Measurements from ENCODE around the gene SWT1.

The SWT1 gene

DNA sequence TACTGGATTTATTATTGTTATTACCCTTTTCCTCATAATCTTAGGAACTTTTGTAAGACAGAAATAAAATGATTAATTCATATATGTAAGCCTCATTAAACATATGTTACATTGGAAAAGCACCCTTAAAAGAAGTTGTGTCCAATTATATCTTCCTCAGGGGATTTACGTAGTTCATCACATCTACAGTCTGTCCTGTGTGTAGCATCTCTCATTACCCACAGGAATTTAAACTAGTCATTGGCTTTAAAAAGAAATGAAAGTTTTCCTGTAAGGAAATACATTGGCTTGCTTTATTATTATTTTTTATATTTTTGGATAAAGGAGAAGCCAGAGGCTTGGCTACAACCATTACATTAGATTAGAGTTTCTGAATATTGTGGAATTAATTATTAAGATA, 56.1 kb downstream of the SWT1 start:
- Histone ChIP-seq H4K12ac (ENCODE audit: low read depth, low read length) (no peak overlapping the region), H3K4ac (ENCODE audit: low read depth, low read length) (no peak overlapping the region), H3K9ac (ENCODE audit: low read length) (no peak overlapping the region), H3K4me2 (ENCODE audit: low read length) (no peak overlapping the region), H3K4me3 (ENCODE audit: low read depth, low read length) (no peak overlapping the region), H3K18ac (ENCODE audit: low read length) (no peak overlapping the region), H4K91ac (ENCODE audit: low read depth, low read length) (no peak overlapping the region), H3K36me3 (ENCODE audit: control insufficient read depth in 1 of 2, insufficient read depth in 2 of 2, low read length in 2 of 2) (no peaks in the 10 kb centered on the region), H2BK12ac (ENCODE audit: low read length) (no peak overlapping the region), H2BK5ac (ENCODE audit: low read depth, low read length, poor library complexity) (no peak overlapping the region), H3K4me1 (ENCODE audit: control insufficient read depth in 1 of 2, insufficient read depth in 2 of 2, low read length in 2 of 2) (no peaks in the 10 kb centered on the region), H2BK120ac (ENCODE audit: insufficient read depth, low read length, poor library complexity) (no peak overlapping the region), H4K8ac (ENCODE audit: low read depth, low read length) (no peak overlapping the region), H3K23ac (ENCODE audit: low read length) (no peak overlapping the region), H3K27ac (ENCODE audit: low read depth, low read length) (no peak overlapping the region), H2AK5ac (ENCODE audit: low read length) (no peak overlapping the region), H3K14ac (ENCODE audit: low read length) (no peak overlapping the region), H3K9me3 (ENCODE audit: insufficient read depth, low read depth, low read length) (no peaks in the 10 kb centered on the region), H2AFZ (ENCODE audit: insufficient read depth, low read length, poor library complexity) (no peak overlapping the region), H3K27me3 (ENCODE audit: insufficient read depth, low read length) (no peaks in the 10 kb centered on the region), H3K79me1 (ENCODE audit: low read length) (no peaks in the 10 kb centered on the region), H3K79me2 (ENCODE audit: control insufficient read depth, insufficient read depth, low read length, poor library complexity) (no peaks in the 10 kb centered on the region)
- no CpG with 5 or more reads among the region's 1 CpG for WGBS (ENCODE audit: extremely low coverage, insufficient coverage, insufficient read length)
- DNase-seq = no peak

DNA sequence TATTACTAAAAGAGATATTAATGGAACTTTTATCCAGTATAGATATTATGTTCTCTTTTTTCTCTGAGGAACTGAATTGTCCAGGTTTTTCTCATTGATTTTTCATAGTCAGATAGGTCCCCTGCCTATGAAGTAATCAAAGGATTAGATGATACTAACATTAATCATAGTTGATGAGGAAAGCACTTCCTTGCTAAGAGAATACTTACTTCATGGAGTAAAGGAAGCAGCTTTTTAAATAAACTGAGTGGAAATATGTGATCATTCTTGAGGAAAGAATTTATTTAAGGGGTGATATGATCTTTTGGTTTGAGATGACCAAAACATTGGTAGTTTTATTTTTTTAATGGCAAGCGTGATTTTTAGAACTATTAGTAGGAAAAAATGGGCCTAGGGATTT, 58.9 kb downstream of the SWT1 start:
- no peaks in the 10 kb centered on the region for H3K36me3 ChIP-seq (ENCODE audit: control insufficient read depth in 1 of 2, insufficient read depth in 2 of 2, low read length in 2 of 2)
- no peak overlapping the region for H2BK120ac ChIP-seq (ENCODE audit: insufficient read depth, low read length, poor library complexity)
- no peaks in the 10 kb centered on the region for H3K79me1 ChIP-seq (ENCODE audit: low read length)
- H3K23ac ChIP-seq (ENCODE audit: low read length) = no peak overlapping the region
- H3K79me2 ChIP-seq (ENCODE audit: control insufficient read depth, insufficient read depth, low read length, poor library complexity) = no peaks in the 10 kb centered on the region
- H4K8ac ChIP-seq (ENCODE audit: low read depth, low read length) = no peak overlapping the region
- H4K91ac ChIP-seq (ENCODE audit: low read depth, low read length) = no peak overlapping the region
- no peak overlapping the region for H3K27ac ChIP-seq (ENCODE audit: low read depth, low read length)
- no peak overlapping the region for H3K4me2 ChIP-seq (ENCODE audit: low read length)
- no peak overlapping the region for H2BK5ac ChIP-seq (ENCODE audit: low read depth, low read length, poor library complexity)
- H3K4me1 ChIP-seq (ENCODE audit: control insufficient read depth in 1 of 2, insufficient read depth in 2 of 2, low read length in 2 of 2) = no peaks in the 10 kb centered on the region
- no peak for DNase-seq
- no peaks in the 10 kb centered on the region for H3K27me3 ChIP-seq (ENCODE audit: insufficient read depth, low read length)
- H3K4me3 ChIP-seq (ENCODE audit: low read depth, low read length) = no peak overlapping the region
- H3K4ac ChIP-seq (ENCODE audit: low read depth, low read length) = no peak overlapping the region
- no peaks in the 10 kb centered on the region for H3K9me3 ChIP-seq (ENCODE audit: insufficient read depth, low read depth, low read length)
- no peak overlapping the region for H2AFZ ChIP-seq (ENCODE audit: insufficient read depth, low read length, poor library complexity)
- H2AK5ac ChIP-seq (ENCODE audit: low read length) = no peak overlapping the region
- no peak overlapping the region for H3K18ac ChIP-seq (ENCODE audit: low read length)
- H4K12ac ChIP-seq (ENCODE audit: low read depth, low read length) = no peak overlapping the region
- no peak overlapping the region for H2BK12ac ChIP-seq (ENCODE audit: low read length)
- no peak overlapping the region for H3K14ac ChIP-seq (ENCODE audit: low read length)
- H3K9ac ChIP-seq (ENCODE audit: low read length) = no peak overlapping the region
- no CpG with 5 or more reads among the region's 1 CpG for WGBS (ENCODE audit: extremely low coverage, insufficient coverage, insufficient read length)

DNA sequence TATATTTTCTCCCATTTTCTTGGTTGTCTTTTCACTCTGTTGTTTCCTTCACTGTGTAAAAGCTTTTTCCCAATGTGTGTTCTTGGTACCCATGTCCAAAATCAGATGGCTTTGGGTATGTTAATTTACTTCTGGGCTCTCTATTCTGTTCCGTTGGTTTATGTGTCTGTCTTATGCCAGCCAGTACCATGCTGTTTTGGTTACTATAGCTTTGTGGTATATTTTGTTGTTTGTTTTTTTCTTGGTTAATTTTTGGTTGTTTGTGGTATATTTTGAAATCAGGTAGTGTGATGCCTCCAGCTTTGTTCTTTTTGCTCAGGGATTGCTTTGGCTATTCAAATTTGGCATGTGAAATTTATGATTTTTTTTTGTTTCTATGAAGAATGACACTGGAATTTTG, 67.2 kb downstream of the SWT1 start:
- H3K36me3 ChIP-seq (ENCODE audit: control insufficient read depth in 1 of 2, insufficient read depth in 2 of 2, low read length in 2 of 2) = peaks cover 3 to 7% of the 10 kb centered on the region in 2 experiments
- H3K14ac ChIP-seq (ENCODE audit: low read length) = no peak overlapping the region
- H4K8ac ChIP-seq (ENCODE audit: low read depth, low read length) = no peak overlapping the region
- no peaks in the 10 kb centered on the region for H3K27me3 ChIP-seq (ENCODE audit: insufficient read depth, low read length)
- no peak overlapping the region for H3K4me2 ChIP-seq (ENCODE audit: low read length)
- H3K4ac ChIP-seq (ENCODE audit: low read depth, low read length) = no peak overlapping the region
- WGBS (ENCODE audit: extremely low coverage, insufficient coverage, insufficient read length) = no CpG with 5 or more reads among the region's 1 CpG
- H3K9ac ChIP-seq (ENCODE audit: low read length) = no peak overlapping the region
- no peak overlapping the region for H4K91ac ChIP-seq (ENCODE audit: low read depth, low read length)
- H2AFZ ChIP-seq (ENCODE audit: insufficient read depth, low read length, poor library complexity) = no peak overlapping the region
- no peak overlapping the region for H3K27ac ChIP-seq (ENCODE audit: low read depth, low read length)
- no peak overlapping the region for H3K18ac ChIP-seq (ENCODE audit: low read length)
- no peaks in the 10 kb centered on the region for H3K79me2 ChIP-seq (ENCODE audit: control insufficient read depth, insufficient read depth, low read length, poor library complexity)
- H4K12ac ChIP-seq (ENCODE audit: low read depth, low read length) = no peak overlapping the region
- H3K4me1 ChIP-seq (ENCODE audit: control insufficient read depth in 1 of 2, insufficient read depth in 2 of 2, low read length in 2 of 2) = no peaks in the 10 kb centered on the region
- no peak overlapping the region for H2AK5ac ChIP-seq (ENCODE audit: low read length)
- no peak overlapping the region for H3K23ac ChIP-seq (ENCODE audit: low read length)
- DNase-seq = no peak
- H3K4me3 ChIP-seq (ENCODE audit: low read depth, low read length) = no peak overlapping the region
- no peak overlapping the region for H2BK5ac ChIP-seq (ENCODE audit: low read depth, low read length, poor library complexity)
- no peak overlapping the region for H2BK120ac ChIP-seq (ENCODE audit: insufficient read depth, low read length, poor library complexity)
- no peaks in the 10 kb centered on the region for H3K9me3 ChIP-seq (ENCODE audit: insufficient read depth, low read depth, low read length)
- H2BK12ac ChIP-seq (ENCODE audit: low read length) = no peak overlapping the region
- H3K79me1 ChIP-seq (ENCODE audit: low read length) = no peaks in the 10 kb centered on the region

- WGBS (ENCODE audit: extremely low coverage, insufficient coverage, insufficient read length) = no CpG with 5 or more reads among the region's 4 CpGs
- no peak overlapping the region for H4K91ac ChIP-seq (ENCODE audit: low read depth, low read length)
Measured at GRCh38 chr1:185227161-185227560, 70.2 kb downstream of the SWT1 start.

More at GRCh38 chr1:185227161-185227560, 70.2 kb downstream of the SWT1 start:
- Histone ChIP-seq H3K27ac (ENCODE audit: low read depth, low read length) (no peak overlapping the region), H3K79me2 (ENCODE audit: control insufficient read depth, insufficient read depth, low read length, poor library complexity) (no peaks in the 10 kb centered on the region), H3K4me1 (ENCODE audit: control insufficient read depth in 1 of 2, insufficient read depth in 2 of 2, low read length in 2 of 2) (peaks cover 0 to 2% of the 10 kb centered on the region in 2 experiments), H3K9me3 (ENCODE audit: insufficient read depth, low read depth, low read length) (no peaks in the 10 kb centered on the region), H3K79me1 (ENCODE audit: low read length) (no peaks in the 10 kb centered on the region), H3K4ac (ENCODE audit: low read depth, low read length) (no peak overlapping the region), H3K18ac (ENCODE audit: low read length) (no peak overlapping the region), H3K14ac (ENCODE audit: low read length) (no peak overlapping the region), H3K4me2 (ENCODE audit: low read length) (no peak overlapping the region), H4K12ac (ENCODE audit: low read depth, low read length) (no peak overlapping the region), H3K9ac (ENCODE audit: low read length) (no peak overlapping the region), H2BK12ac (ENCODE audit: low read length) (no peak overlapping the region), H3K23ac (ENCODE audit: low read length) (no peak overlapping the region), H2AFZ (ENCODE audit: insufficient read depth, low read length, poor library complexity) (no peak overlapping the region), H2BK120ac (ENCODE audit: insufficient read depth, low read length, poor library complexity) (no peak overlapping the region), H4K8ac (ENCODE audit: low read depth, low read length) (no peak overlapping the region), H3K27me3 (ENCODE audit: insufficient read depth, low read length) (no peaks in the 10 kb centered on the region), H2AK5ac (ENCODE audit: low read length) (no peak overlapping the region), H3K4me3 (ENCODE audit: low read depth, low read length) (no peak overlapping the region), H2BK5ac (ENCODE audit: low read depth, low read length, poor library complexity) (no peak overlapping the region), H3K36me3 (ENCODE audit: control insufficient read depth in 1 of 2, insufficient read depth in 2 of 2, low read length in 2 of 2) (peaks cover 3 to 7% of the 10 kb centered on the region in 2 experiments)
- no peak for DNase-seq
